ENCODE data around the gene IMPDH1.

- TF ChIP-seq, protein P1, sequence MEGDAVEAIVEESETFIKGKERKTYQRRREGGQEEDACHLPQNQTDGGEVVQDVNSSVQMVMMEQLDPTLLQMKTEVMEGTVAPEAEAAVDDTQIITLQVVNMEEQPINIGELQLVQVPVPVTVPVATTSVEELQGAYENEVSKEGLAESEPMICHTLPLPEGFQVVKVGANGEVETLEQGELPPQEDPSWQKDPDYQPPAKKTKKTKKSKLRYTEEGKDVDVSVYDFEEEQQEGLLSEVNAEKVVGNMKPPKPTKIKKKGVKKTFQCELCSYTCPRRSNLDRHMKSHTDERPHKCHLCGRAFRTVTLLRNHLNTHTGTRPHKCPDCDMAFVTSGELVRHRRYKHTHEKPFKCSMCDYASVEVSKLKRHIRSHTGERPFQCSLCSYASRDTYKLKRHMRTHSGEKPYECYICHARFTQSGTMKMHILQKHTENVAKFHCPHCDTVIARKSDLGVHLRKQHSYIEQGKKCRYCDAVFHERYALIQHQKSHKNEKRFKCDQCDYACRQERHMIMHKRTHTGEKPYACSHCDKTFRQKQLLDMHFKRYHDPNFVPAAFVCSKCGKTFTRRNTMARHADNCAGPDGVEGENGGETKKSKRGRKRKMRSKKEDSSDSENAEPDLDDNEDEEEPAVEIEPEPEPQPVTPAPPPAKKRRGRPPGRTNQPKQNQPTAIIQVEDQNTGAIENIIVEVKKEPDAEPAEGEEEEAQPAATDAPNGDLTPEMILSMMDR (IDR thresholded peaks at IDR 0.05) = no peak
- TF ChIP-seq POLR2A (IDR thresholded peaks at IDR 0.05) = no peak
Observed at GRCh38 chr7:128450409-128450808, 40.6 kb upstream of the IMPDH1 start.

Data from sigmoid colon (tissue), 3 donors.